Stimulated activated naive B cell treated with anti-CD40 and anti-IgM and Interleukin-4, amounts not matched to agents 10 μg/mL and 1 μg/mL and 100 μg/mL, for 72 hours (primary cell): ENCODE measurements around the gene MED12L.

Source experiments
- ATAC-seq, 2 donors: fragments of 150-1000 bp; cut with Tn5 transposase; replicated peaks; 2 replicates each; pipeline ENCODE4 v1.10.0; 2021; ENCODE audit warnings: moderate library complexity in 1 of 2
- DNase-seq: peaks from one replicate; pipeline ENCODE4 v3.0.0; 2021
- H3K27ac Mint-ChIP-seq: one replicate; pipeline ENCODE4 v1.8.0; 2022; ENCODE audit warnings: mild to moderate bottlenecking, mixed read lengths
- H3K27me3 Mint-ChIP-seq, 2 donors: one replicate each; pipeline ENCODE4 v1.8.0; 2022; ENCODE audit warnings: mixed read lengths in 2 of 2
- H3K36me3 Mint-ChIP-seq, 2 donors: one replicate each; pipeline ENCODE4 v1.8.0; 2022; ENCODE audit warnings: mixed read lengths in 2 of 2, mild to moderate bottlenecking in 1 of 2
- H3K4me1 Mint-ChIP-seq, 2 donors: one replicate each; pipeline ENCODE4 v1.8.0; 2022; ENCODE audit warnings: mixed read lengths in 2 of 2, mild to moderate bottlenecking in 1 of 2
- H3K4me3 Mint-ChIP-seq, 2 donors: one replicate each; pipeline ENCODE4 v1.8.0; 2022; ENCODE audit warnings: mild to moderate bottlenecking in 2 of 2, mixed read lengths in 2 of 2, moderate library complexity in 1 of 2
- H3K9me3 Mint-ChIP-seq, 2 donors: one replicate each; pipeline ENCODE4 v1.8.0; 2022; ENCODE audit warnings: mixed read lengths in 2 of 2, mild to moderate bottlenecking in 1 of 2

Gene MED12L

GRCh38 chr3:151395806-151396205 is 310.3 kb downstream of the MED12L start:
- Mint-ChIP-seq H3K4me1 (peaks cover 16 to 34% of the 10 kb centered on the region in 2 donors), H3K36me3 (no peaks in the 10 kb centered on the region), H3K9me3 (peaks cover 0 to 2% of the 10 kb centered on the region in 2 donors), H3K27me3 (no peaks in the 10 kb centered on the region), H3K4me3 (no peak overlapping the region), H3K27ac (no peak overlapping the region)
- DNase-seq (no peak), ATAC-seq (no peak)

GRCh38 chr3:151398895-151399294 is 313.4 kb downstream of the MED12L start:
- no peak overlapping the region for H3K27ac Mint-ChIP-seq

GRCh38 chr3:151400341-151400740 is 314.9 kb downstream of the MED12L start:
- ATAC-seq (no peak), DNase-seq (no peak)
- Mint-ChIP-seq H3K36me3 (no peaks in the 10 kb centered on the region), H3K4me1 (peaks cover 5 to 23% of the 10 kb centered on the region in 2 donors), H3K27ac (no peak overlapping the region), H3K9me3 (no peaks in the 10 kb centered on the region), H3K27me3 (no peaks in the 10 kb centered on the region), H3K4me3 (no peak overlapping the region)

More at GRCh38 chr3:151398895-151399294, 313.4 kb downstream of the MED12L start:
- no peak for DNase-seq
- Mint-ChIP-seq H3K9me3 (no peaks in the 10 kb centered on the region), H3K4me1 (peaks cover 5 to 23% of the 10 kb centered on the region in 2 donors), H3K27me3 (no peaks in the 10 kb centered on the region), H3K4me3 (no peak overlapping the region), H3K36me3 (no peaks in the 10 kb centered on the region)
- peak in 1 of 2 donors; percentile 64 for ATAC-seq

GRCh38 chr3:151402349-151402748 is 316.9 kb downstream of the MED12L start:
- DNase-seq (no peak), ATAC-seq (no peak)
- H3K27me3 Mint-ChIP-seq, result no peaks in the 10 kb centered on the region
- no peak overlapping the region for H3K27ac Mint-ChIP-seq
- H3K36me3 Mint-ChIP-seq, result no peaks in the 10 kb centered on the region
- peaks cover 2 to 15% of the 10 kb centered on the region in 2 donors for H3K4me1 Mint-ChIP-seq
- no peaks in the 10 kb centered on the region for H3K9me3 Mint-ChIP-seq
- H3K4me3 Mint-ChIP-seq, result no peak overlapping the region

GRCh38 chr3:151403246-151403645 is 317.8 kb downstream of the MED12L start:
- no peaks in the 10 kb centered on the region for H3K27me3 Mint-ChIP-seq
- H3K36me3 Mint-ChIP-seq, result no peaks in the 10 kb centered on the region
- no peak for ATAC-seq
- H3K4me3 Mint-ChIP-seq, result no peak overlapping the region
- no peaks in the 10 kb centered on the region for H3K9me3 Mint-ChIP-seq
- DNase-seq, result no peak
- peaks cover 2 to 14% of the 10 kb centered on the region in 2 donors for H3K4me1 Mint-ChIP-seq
- no peak overlapping the region for H3K27ac Mint-ChIP-seq

- ATAC-seq (no peak), DNase-seq (no peak)
- H3K4me1 Mint-ChIP-seq, result peaks cover 2 to 14% of the 10 kb centered on the region in 2 donors
- no peak overlapping the region for H3K27ac Mint-ChIP-seq
- no peaks in the 10 kb centered on the region for H3K27me3 Mint-ChIP-seq
- H3K36me3 Mint-ChIP-seq, result no peaks in the 10 kb centered on the region
- H3K4me3 Mint-ChIP-seq, result no peak overlapping the region
- no peaks in the 10 kb centered on the region for H3K9me3 Mint-ChIP-seq
Observed at GRCh38 chr3:151404316-151404715, 318.9 kb downstream of the MED12L start.

GRCh38 chr3:151407928-151408327 is 322.5 kb downstream of the MED12L start:
- DNase-seq, result no peak
- H3K4me1 Mint-ChIP-seq, result no peaks in the 10 kb centered on the region
- no peak overlapping the region for H3K4me3 Mint-ChIP-seq

GRCh38 chr3:151410891-151411559 is 325.6 kb downstream of the MED12L start:
- no peak for ATAC-seq
- H3K4me3 Mint-ChIP-seq, result no peak overlapping the region
- no peaks in the 10 kb centered on the region for H3K9me3 Mint-ChIP-seq
- no peak for DNase-seq
- H3K36me3 Mint-ChIP-seq, result no peaks in the 10 kb centered on the region
- no peaks in the 10 kb centered on the region for H3K27me3 Mint-ChIP-seq
- H3K27ac Mint-ChIP-seq, result no peak overlapping the region
- no peaks in the 10 kb centered on the region for H3K4me1 Mint-ChIP-seq

More at GRCh38 chr3:151407928-151408327, 322.5 kb downstream of the MED12L start:
- Mint-ChIP-seq H3K27me3 (no peaks in the 10 kb centered on the region), H3K9me3 (no peaks in the 10 kb centered on the region), H3K36me3 (no peaks in the 10 kb centered on the region), H3K27ac (no peak overlapping the region)
- no peak for ATAC-seq

- DNase-seq (no peak), ATAC-seq (no peak)
- Mint-ChIP-seq H3K27ac (no peak overlapping the region), H3K9me3 (no peaks in the 10 kb centered on the region), H3K4me1 (no peaks in the 10 kb centered on the region), H3K27me3 (no peaks in the 10 kb centered on the region), H3K36me3 (no peaks in the 10 kb centered on the region), H3K4me3 (no peak overlapping the region)
Observed at GRCh38 chr3:151412989-151413388, 327.5 kb downstream of the MED12L start.

GRCh38 chr3:151415289-151415688 is 329.8 kb downstream of the MED12L start:
- Mint-ChIP-seq H3K27ac (no peak overlapping the region), H3K36me3 (no peaks in the 10 kb centered on the region), H3K4me3 (no peak overlapping the region), H3K9me3 (no peaks in the 10 kb centered on the region), H3K27me3 (no peaks in the 10 kb centered on the region), H3K4me1 (no peaks in the 10 kb centered on the region)
- ATAC-seq, result no peak
- no peak for DNase-seq

- DNase-seq, result no peak
- Mint-ChIP-seq H3K9me3 (peaks cover 2 to 3% of the 10 kb centered on the region in 2 donors), H3K4me3 (no peak overlapping the region), H3K27ac (no peak overlapping the region), H3K27me3 (no peaks in the 10 kb centered on the region), H3K4me1 (peaks cover 0 to 4% of the 10 kb centered on the region in 2 donors), H3K36me3 (peaks cover 0 to 3% of the 10 kb centered on the region in 2 donors)
- no peak for ATAC-seq
Observed at GRCh38 chr3:151419806-151420205, 334.3 kb downstream of the MED12L start.

GRCh38 chr3:151421938-151422337 is 336.5 kb downstream of the MED12L start:
- peaks cover 10 to 11% of the 10 kb centered on the region in 2 donors for H3K4me1 Mint-ChIP-seq
- no peak overlapping the region for H3K27ac Mint-ChIP-seq
- H3K36me3 Mint-ChIP-seq, result peaks cover 0 to 3% of the 10 kb centered on the region in 2 donors
- H3K4me3 Mint-ChIP-seq, result no peak overlapping the region
- ATAC-seq, result peak; percentile 58 to 64
- H3K9me3 Mint-ChIP-seq, result peaks cover 2 to 3% of the 10 kb centered on the region in 2 donors
- H3K27me3 Mint-ChIP-seq, result no peaks in the 10 kb centered on the region
- DNase-seq, result no peak

GRCh38 chr3:151423091-151423490 is 337.6 kb downstream of the MED12L start:
- no peak for ATAC-seq
- H3K27me3 Mint-ChIP-seq, result no peaks in the 10 kb centered on the region

GRCh38 chr3:151425627-151426340 is 340.3 kb downstream of the MED12L start:
- peaks cover 2 to 3% of the 10 kb centered on the region in 2 donors for H3K9me3 Mint-ChIP-seq
- DNase-seq (no peak), ATAC-seq (peak; percentile 3 to 36)
- peaks cover 10 to 13% of the 10 kb centered on the region in 2 donors for H3K4me1 Mint-ChIP-seq
- no peaks in the 10 kb centered on the region for H3K27me3 Mint-ChIP-seq
- H3K36me3 Mint-ChIP-seq, result peaks cover 0 to 4% of the 10 kb centered on the region in 2 donors
- no peak overlapping the region for H3K27ac Mint-ChIP-seq
- no peak overlapping the region for H3K4me3 Mint-ChIP-seq

More at GRCh38 chr3:151423091-151423490, 337.6 kb downstream of the MED12L start:
- Mint-ChIP-seq H3K9me3 (peaks cover 2 to 3% of the 10 kb centered on the region in 2 donors), H3K4me3 (no peak overlapping the region), H3K36me3 (peaks cover 0 to 3% of the 10 kb centered on the region in 2 donors), H3K4me1 (peaks cover 10 to 11% of the 10 kb centered on the region in 2 donors), H3K27ac (no peak overlapping the region)
- no peak for DNase-seq

GRCh38 chr3:151426341-151426657 is 340.8 kb downstream of the MED12L start:
- no peak for DNase-seq
- Mint-ChIP-seq H3K4me3 (no peak overlapping the region), H3K27me3 (no peaks in the 10 kb centered on the region)

More at GRCh38 chr3:151426341-151426657, 340.8 kb downstream of the MED12L start:
- H3K27ac Mint-ChIP-seq, result no peak overlapping the region
- H3K9me3 Mint-ChIP-seq, result peaks cover under 1 to 1% of the 10 kb centered on the region in 2 donors
- H3K36me3 Mint-ChIP-seq, result peaks cover 0 to 4% of the 10 kb centered on the region in 2 donors
- ATAC-seq, result peak; percentile 65 to 71
- peaks cover 10 to 16% of the 10 kb centered on the region in 2 donors for H3K4me1 Mint-ChIP-seq
